Stimulated activated naive B cell treated with anti-CD40 and anti-IgM and Interleukin-4, amounts not matched to agents 10 μg/mL and 1 μg/mL and 100 μg/mL, for 72 hours (primary cell): ENCODE measurements around the gene BACE2.
A peak's percentile ranks its signal among the peaks of the same experiment; 100 is the strongest.
"Not testable (repeated sequence)": the region's sequence is repeated elsewhere in the genome, so short reads cannot be mapped to it uniquely, and the experiment has no call there.

ENCODE experiments used
- ATAC-seq, 2 donors: fragments of 150-1000 bp; cut with Tn5 transposase; replicated peaks; 2 replicates each; pipeline ENCODE4 v1.10.0; 2021; ENCODE audit warnings: moderate library complexity in 1 of 2
- DNase-seq: peaks from one replicate; pipeline ENCODE4 v3.0.0; 2021
- H3K27ac Mint-ChIP-seq: one replicate; pipeline ENCODE4 v1.8.0; 2022; ENCODE audit warnings: mild to moderate bottlenecking, mixed read lengths
- H3K27me3 Mint-ChIP-seq, 2 donors: one replicate each; pipeline ENCODE4 v1.8.0; 2022; ENCODE audit warnings: mixed read lengths in 2 of 2
- H3K36me3 Mint-ChIP-seq, 2 donors: one replicate each; pipeline ENCODE4 v1.8.0; 2022; ENCODE audit warnings: mixed read lengths in 2 of 2, mild to moderate bottlenecking in 1 of 2
- H3K4me1 Mint-ChIP-seq, 2 donors: one replicate each; pipeline ENCODE4 v1.8.0; 2022; ENCODE audit warnings: mixed read lengths in 2 of 2, mild to moderate bottlenecking in 1 of 2
- H3K4me3 Mint-ChIP-seq, 2 donors: one replicate each; pipeline ENCODE4 v1.8.0; 2022; ENCODE audit warnings: mild to moderate bottlenecking in 2 of 2, mixed read lengths in 2 of 2, moderate library complexity in 1 of 2
- H3K9me3 Mint-ChIP-seq, 2 donors: one replicate each; pipeline ENCODE4 v1.8.0; 2022; ENCODE audit warnings: mixed read lengths in 2 of 2, mild to moderate bottlenecking in 1 of 2

Gene BACE2

GRCh38 chr21:41290106-41290799 is 122.3 kb downstream of the BACE2 start:
- DNase-seq = no peak
- H3K4me1 Mint-ChIP-seq = peaks cover 0 to 4% of the 10 kb centered on the region in 2 donors
- no peak overlapping the region for H3K4me3 Mint-ChIP-seq
- no peak for ATAC-seq
- H3K27me3 Mint-ChIP-seq = peaks cover 43 to 47% of the 10 kb centered on the region in 2 donors
- no peak overlapping the region for H3K27ac Mint-ChIP-seq
- H3K9me3 Mint-ChIP-seq = no peaks in the 10 kb centered on the region
- H3K36me3 Mint-ChIP-seq = no peaks in the 10 kb centered on the region

GRCh38 chr21:41294548-41295231 is 126.7 kb downstream of the BACE2 start:
- peaks cover 61 to 66% of the 10 kb centered on the region in 2 donors for H3K27me3 Mint-ChIP-seq
- no peak overlapping the region for H3K4me3 Mint-ChIP-seq
- peaks cover 0 to 3% of the 10 kb centered on the region in 2 donors for H3K36me3 Mint-ChIP-seq
- peaks cover 0 to 4% of the 10 kb centered on the region in 2 donors for H3K4me1 Mint-ChIP-seq
- H3K9me3 Mint-ChIP-seq = peaks cover 3 to 4% of the 10 kb centered on the region in 2 donors
- ATAC-seq (no peak), DNase-seq (no peak)
- no peak overlapping the region for H3K27ac Mint-ChIP-seq

- ATAC-seq (no peak), DNase-seq (no peak)
- H3K9me3 Mint-ChIP-seq = peaks cover 3 to 4% of the 10 kb centered on the region in 2 donors
- H3K27ac Mint-ChIP-seq = no peak overlapping the region
- peaks cover 0 to 3% of the 10 kb centered on the region in 2 donors for H3K36me3 Mint-ChIP-seq
- no peak overlapping the region for H3K4me3 Mint-ChIP-seq
- peaks cover 50 to 58% of the 10 kb centered on the region in 2 donors for H3K27me3 Mint-ChIP-seq
- H3K4me1 Mint-ChIP-seq = peaks cover 0 to 4% of the 10 kb centered on the region in 2 donors
These were observed 127.8 kb downstream of the BACE2 start for GRCh38 chr21:41295721-41296254.

GRCh38 chr21:41302976-41303375 is 135.0 kb downstream of the BACE2 start:
- DNase-seq (no peak), ATAC-seq (no peak)
- Mint-ChIP-seq H3K9me3 (peaks cover 5% of the 10 kb centered on the region in 2 donors), H3K27me3 (peaks cover 19 to 21% of the 10 kb centered on the region in 2 donors), H3K4me1 (no peaks in the 10 kb centered on the region), H3K36me3 (peaks cover 0 to 4% of the 10 kb centered on the region in 2 donors), H3K4me3 (no peak overlapping the region), H3K27ac (no peak overlapping the region)

GRCh38 chr21:41304068-41304720 is 136.2 kb downstream of the BACE2 start:
- Mint-ChIP-seq H3K9me3 (peaks cover 3 to 5% of the 10 kb centered on the region in 2 donors), H3K36me3 (peaks cover 0 to 4% of the 10 kb centered on the region in 2 donors), H3K4me1 (no peaks in the 10 kb centered on the region), H3K27ac (no peak overlapping the region), H3K27me3 (peaks cover 15 to 26% of the 10 kb centered on the region in 2 donors), H3K4me3 (no peak overlapping the region)
- DNase-seq (no peak), ATAC-seq (no peak)

GRCh38 chr21:41307219-41307618 is 139.3 kb downstream of the BACE2 start:
- ATAC-seq = no peak
- peaks cover 28 to 43% of the 10 kb centered on the region in 2 donors for H3K27me3 Mint-ChIP-seq
- no peak overlapping the region for H3K4me3 Mint-ChIP-seq

GRCh38 chr21:41313285-41314164 is 145.6 kb downstream of the BACE2 start:
- DNase-seq, H3K9me3 Mint-ChIP-seq, ATAC-seq, H3K27ac Mint-ChIP-seq, H3K4me3 Mint-ChIP-seq, H3K36me3 Mint-ChIP-seq, H3K4me1 Mint-ChIP-seq: not testable (repeated sequence)
- peaks cover 47 to 66% of the 10 kb centered on the region in 2 donors for H3K27me3 Mint-ChIP-seq

More at GRCh38 chr21:41307219-41307618, 139.3 kb downstream of the BACE2 start:
- Mint-ChIP-seq H3K27ac (no peak overlapping the region), H3K36me3 (peaks cover 0 to 4% of the 10 kb centered on the region in 2 donors), H3K4me1 (peaks cover 0 to 5% of the 10 kb centered on the region in 2 donors), H3K9me3 (peaks cover 3 to 5% of the 10 kb centered on the region in 2 donors)
- no peak for DNase-seq

GRCh38 chr21:41315726-41316125 is 147.8 kb downstream of the BACE2 start:
- H3K27ac Mint-ChIP-seq = no peak overlapping the region
- H3K9me3 Mint-ChIP-seq = no peaks in the 10 kb centered on the region
- ATAC-seq (no peak), DNase-seq (no peak)
- H3K27me3 Mint-ChIP-seq = peaks cover 41 to 63% of the 10 kb centered on the region in 2 donors
- H3K4me1 Mint-ChIP-seq = peaks cover 3 to 6% of the 10 kb centered on the region in 2 donors
- H3K36me3 Mint-ChIP-seq = no peaks in the 10 kb centered on the region
- H3K4me3 Mint-ChIP-seq = peak overlapping the region in 1 of 2 donors; percentile 10

GRCh38 chr21:41316200-41317062 is 148.5 kb downstream of the BACE2 start, which contains the start of gene FAM3B:
Gene FAM3B (plus strand): TSS chr21:41316801. CDS start chr21:41316880, 79 bp downstream.
- no peak for DNase-seq

GRCh38 chr21:41317063-41317392 is 149.1 kb downstream of the BACE2 start:
- ATAC-seq = no peak
- peaks cover 44 to 66% of the 10 kb centered on the region in 2 donors for H3K27me3 Mint-ChIP-seq
- H3K4me3 Mint-ChIP-seq = peak overlapping the region; percentile 60 to 61
- DNase-seq = no peak
- H3K4me1 Mint-ChIP-seq = peaks cover 3 to 6% of the 10 kb centered on the region in 2 donors
- no peaks in the 10 kb centered on the region for H3K36me3 Mint-ChIP-seq
- H3K9me3 Mint-ChIP-seq = no peaks in the 10 kb centered on the region
- H3K27ac Mint-ChIP-seq = no peak overlapping the region

More at GRCh38 chr21:41316200-41317062, 148.5 kb downstream of the BACE2 start, which contains the start of gene FAM3B:
- Mint-ChIP-seq H3K9me3 (no peaks in the 10 kb centered on the region), H3K36me3 (no peaks in the 10 kb centered on the region), H3K27me3 (peaks cover 44 to 65% of the 10 kb centered on the region in 2 donors), H3K4me3 (peak within 1 kb of the TSS; percentile 60 to 61), H3K4me1 (peaks cover 3 to 6% of the 10 kb centered on the region in 2 donors), H3K27ac (no peak within 1 kb of the TSS)
- ATAC-seq = peak in 1 of 2 donors; percentile 14

GRCh38 chr21:41317458-41317857 is 149.5 kb downstream of the BACE2 start:
- Mint-ChIP-seq H3K9me3 (no peaks in the 10 kb centered on the region), H3K36me3 (no peaks in the 10 kb centered on the region), H3K27ac (no peak overlapping the region), H3K4me3 (peak overlapping the region; percentile 40 to 61), H3K27me3 (peaks cover 44 to 66% of the 10 kb centered on the region in 2 donors), H3K4me1 (peaks cover 3 to 6% of the 10 kb centered on the region in 2 donors)
- ATAC-seq = no peak
- no peak for DNase-seq

- ATAC-seq (no peak), DNase-seq (no peak)
- Mint-ChIP-seq H3K9me3 (no peaks in the 10 kb centered on the region), H3K4me3 (no peak overlapping the region), H3K27ac (no peak overlapping the region), H3K27me3 (peaks cover 44 to 73% of the 10 kb centered on the region in 2 donors), H3K36me3 (no peaks in the 10 kb centered on the region), H3K4me1 (peaks cover 3 to 6% of the 10 kb centered on the region in 2 donors)
These were observed 150.3 kb downstream of the BACE2 start for GRCh38 chr21:41318218-41318617.

GRCh38 chr21:41319273-41319672 is 151.3 kb downstream of the BACE2 start:
- Mint-ChIP-seq H3K4me1 (peaks cover 3 to 6% of the 10 kb centered on the region in 2 donors), H3K27ac (no peak overlapping the region), H3K4me3 (no peak overlapping the region), H3K27me3 (peaks cover 44 to 72% of the 10 kb centered on the region in 2 donors), H3K36me3 (no peaks in the 10 kb centered on the region), H3K9me3 (no peaks in the 10 kb centered on the region)
- ATAC-seq = no peak
- no peak for DNase-seq
